ENCODE results near the gene AOC1. TPM values are rescaled to one million over a fixed set of nuclear protein-coding genes. Genes with fewer than 3 reads are reported as not detected.

The AOC1 gene
- total RNA-seq, 2 experiments from 2014 or later, result not detected

GRCh38 chr7:150846291-150847115 is 5.8 kb upstream of the AOC1 start:
- no peak for TF ChIP-seq CTCF (IDR thresholded peaks at IDR 0.05)
- H3K9me3 Mint-ChIP-seq, result no peaks in the 10 kb centered on the region
- intact Hi-C loops (cut with DNase I, micrococcal nuclease), result no loop called here

GRCh38 chr7:150847536-150847935 is 4.8 kb upstream of the AOC1 start:
- H3K4me1 ChIP-seq (ENCODE audit: insufficient read depth, low read length), result peaks cover 2% of the 10 kb centered on the region
- ChIA-PET CTCF (no interaction called here), POLR2A (no interaction called here)
- no peak overlapping the region for H3K4me3 Mint-ChIP-seq
- H3K27me3 Mint-ChIP-seq, result peaks cover 36% of the 10 kb centered on the region
- ATAC-seq (ENCODE audit: poor library complexity) (no peak), DNase-seq (no peak)
- H3K27ac ChIP-seq (ENCODE audit: low read depth in 1 of 2, low read length in 2 of 2), result no peak overlapping the region
- no peak overlapping the region for H3K27ac Mint-ChIP-seq
- H3K9me3 ChIP-seq (ENCODE audit: control insufficient read depth in 1 of 2, insufficient read depth in 1 of 2, low read length in 2 of 2), result no peaks in the 10 kb centered on the region
- H3K27me3 ChIP-seq (ENCODE audit: control insufficient read depth in 1 of 2, insufficient read depth in 2 of 2, low read length in 2 of 2), result peaks cover 7 to 9% of the 10 kb centered on the region in 2 experiments
- no peaks in the 10 kb centered on the region for H3K36me3 Mint-ChIP-seq (ENCODE audit: low read depth)
- H3K9me3 Mint-ChIP-seq, result no peaks in the 10 kb centered on the region
- no peak for TF ChIP-seq CTCF (IDR thresholded peaks at IDR 0.05)
- no peaks in the 10 kb centered on the region for H3K4me1 Mint-ChIP-seq (ENCODE audit: low read depth)
- H3K36me3 ChIP-seq (ENCODE audit: insufficient read depth, low read length), result no peaks in the 10 kb centered on the region
- intact Hi-C loops (cut with DNase I, micrococcal nuclease), result no loop called here
- H3K4me3 ChIP-seq (ENCODE audit: low read length), result no peak overlapping the region

More at GRCh38 chr7:150846291-150847115, 5.8 kb upstream of the AOC1 start:
- CTCF ChIA-PET, result no interaction called here
- Histone ChIP-seq H3K27me3 (ENCODE audit: control insufficient read depth in 1 of 2, insufficient read depth in 2 of 2, low read length in 2 of 2) (peaks cover 0 to 2% of the 10 kb centered on the region in 2 experiments), H3K36me3 (ENCODE audit: insufficient read depth, low read length) (no peaks in the 10 kb centered on the region), H3K9me3 (ENCODE audit: control insufficient read depth in 1 of 2, insufficient read depth in 1 of 2, low read length in 2 of 2) (no peaks in the 10 kb centered on the region), H3K4me3 (ENCODE audit: low read length) (no peak overlapping the region), H3K27ac (ENCODE audit: low read depth in 1 of 2, low read length in 2 of 2) (no peak overlapping the region), H3K4me1 (ENCODE audit: insufficient read depth, low read length) (no peaks in the 10 kb centered on the region)
- POLR2A ChIA-PET, result no interaction called here
- DNase-seq (no peak), ATAC-seq (ENCODE audit: poor library complexity) (no peak)
- Mint-ChIP-seq H3K36me3 (ENCODE audit: low read depth) (no peaks in the 10 kb centered on the region), H3K27ac (no peak overlapping the region), H3K4me1 (ENCODE audit: low read depth) (no peaks in the 10 kb centered on the region), H3K4me3 (no peak overlapping the region), H3K27me3 (peaks cover 26% of the 10 kb centered on the region)

- H3K27ac Mint-ChIP-seq, result no peak overlapping the region
- no peaks in the 10 kb centered on the region for H3K4me1 Mint-ChIP-seq (ENCODE audit: low read depth)
- Histone ChIP-seq H3K27me3 (ENCODE audit: control insufficient read depth in 1 of 2, insufficient read depth in 2 of 2, low read length in 2 of 2) (peaks cover 7 to 9% of the 10 kb centered on the region in 2 experiments), H3K27ac (ENCODE audit: low read depth in 1 of 2, low read length in 2 of 2) (no peak overlapping the region), H3K4me3 (ENCODE audit: low read length) (no peak overlapping the region), H3K4me1 (ENCODE audit: insufficient read depth, low read length) (peaks cover 2% of the 10 kb centered on the region), H3K36me3 (ENCODE audit: insufficient read depth, low read length) (no peaks in the 10 kb centered on the region), H3K9me3 (ENCODE audit: control insufficient read depth in 1 of 2, insufficient read depth in 1 of 2, low read length in 2 of 2) (no peaks in the 10 kb centered on the region)
- DNase-seq, result no peak
- H3K4me3 Mint-ChIP-seq, result no peak overlapping the region
- ChIA-PET POLR2A (no interaction called here), CTCF (no interaction called here)
- intact Hi-C loops (cut with DNase I, micrococcal nuclease), result no loop called here
- no peaks in the 10 kb centered on the region for H3K9me3 Mint-ChIP-seq
- ATAC-seq (ENCODE audit: poor library complexity), result no peak
- H3K27me3 Mint-ChIP-seq, result peaks cover 42% of the 10 kb centered on the region
- TF ChIP-seq CTCF (IDR thresholded peaks at IDR 0.05), result no peak
- H3K36me3 Mint-ChIP-seq (ENCODE audit: low read depth), result no peaks in the 10 kb centered on the region
Observed at GRCh38 chr7:150848111-150848510, 4.2 kb upstream of the AOC1 start.
